HG03108 (cell line): ENCODE results near the gene ANKFY1.
"Not testable (repeated sequence)": the region's sequence is repeated elsewhere in the genome, so short reads cannot be mapped to it uniquely, and the experiment has no call there.

Source experiments
- ATAC-seq: cut with Tn5 transposase; IDR thresholded peaks from one replicate; pipeline ENCODE4 v1.9.1; 2021; ENCODE audit warnings: moderate library complexity; ENCODE audit not compliant: unreplicated experiment

ANKFY1 gene

GRCh38 chr17:4159761-4160160, 104.0 kb downstream of the ANKFY1 start:
- no peak for ATAC-seq

GRCh38 chr17:4157618-4158333, 106.0 kb downstream of the ANKFY1 start:
- ATAC-seq = no peak

- ATAC-seq = no peak
Measured at GRCh38 chr17:4156750-4157381, 106.9 kb downstream of the ANKFY1 start.

- ATAC-seq = no peak
Measured at GRCh38 chr17:4155980-4156620, 107.7 kb downstream of the ANKFY1 start.

- ATAC-seq = no peak
Measured at GRCh38 chr17:4154201-4154600, 109.6 kb downstream of the ANKFY1 start.

GRCh38 chr17:4152471-4152870, 111.3 kb downstream of the ANKFY1 start:
- no peak for ATAC-seq

- ATAC-seq = no peak
Measured at GRCh38 chr17:4150096-4150495, 113.7 kb downstream of the ANKFY1 start.

- ATAC-seq = no peak
Measured at GRCh38 chr17:4148611-4149308, 115.0 kb downstream of the ANKFY1 start.

- no peak for ATAC-seq
Measured at GRCh38 chr17:4147751-4148310, 115.9 kb downstream of the ANKFY1 start.

GRCh38 chr17:4146641-4147040, 117.1 kb downstream of the ANKFY1 start:
- no peak for ATAC-seq

- no peak for ATAC-seq
Measured at GRCh38 chr17:4144422-4144747, 119.4 kb downstream of the ANKFY1 start.

GRCh38 chr17:4143563-4144421, 120.0 kb downstream of the ANKFY1 start:
- peak; percentile 47 for ATAC-seq

GRCh38 chr17:4142107-4142900, 121.5 kb downstream of the ANKFY1 start:
- peak; percentile 13 for ATAC-seq

GRCh38 chr17:4140125-4140524, 123.7 kb downstream of the ANKFY1 start:
- no peak for ATAC-seq

- not testable (repeated sequence) for ATAC-seq
Measured at GRCh38 chr17:4138906-4139526, 124.8 kb downstream of the ANKFY1 start.

- ATAC-seq = no peak
Measured at GRCh38 chr17:4136373-4136772, 127.4 kb downstream of the ANKFY1 start.

GRCh38 chr17:4135489-4135888, 128.3 kb downstream of the ANKFY1 start:
- no peak for ATAC-seq

- ATAC-seq = no peak
Measured at GRCh38 chr17:4134721-4135120, 129.1 kb downstream of the ANKFY1 start.

- ATAC-seq = no peak
Measured at GRCh38 chr17:4130715-4131114, 133.1 kb downstream of the ANKFY1 start.
